Measurements from ENCODE around the gene CHRNA5.
"Not testable (repeated sequence)": the region's sequence is repeated elsewhere in the genome, so short reads cannot be mapped to it uniquely, and the experiment has no call there.

CHRNA5 gene

DNA sequence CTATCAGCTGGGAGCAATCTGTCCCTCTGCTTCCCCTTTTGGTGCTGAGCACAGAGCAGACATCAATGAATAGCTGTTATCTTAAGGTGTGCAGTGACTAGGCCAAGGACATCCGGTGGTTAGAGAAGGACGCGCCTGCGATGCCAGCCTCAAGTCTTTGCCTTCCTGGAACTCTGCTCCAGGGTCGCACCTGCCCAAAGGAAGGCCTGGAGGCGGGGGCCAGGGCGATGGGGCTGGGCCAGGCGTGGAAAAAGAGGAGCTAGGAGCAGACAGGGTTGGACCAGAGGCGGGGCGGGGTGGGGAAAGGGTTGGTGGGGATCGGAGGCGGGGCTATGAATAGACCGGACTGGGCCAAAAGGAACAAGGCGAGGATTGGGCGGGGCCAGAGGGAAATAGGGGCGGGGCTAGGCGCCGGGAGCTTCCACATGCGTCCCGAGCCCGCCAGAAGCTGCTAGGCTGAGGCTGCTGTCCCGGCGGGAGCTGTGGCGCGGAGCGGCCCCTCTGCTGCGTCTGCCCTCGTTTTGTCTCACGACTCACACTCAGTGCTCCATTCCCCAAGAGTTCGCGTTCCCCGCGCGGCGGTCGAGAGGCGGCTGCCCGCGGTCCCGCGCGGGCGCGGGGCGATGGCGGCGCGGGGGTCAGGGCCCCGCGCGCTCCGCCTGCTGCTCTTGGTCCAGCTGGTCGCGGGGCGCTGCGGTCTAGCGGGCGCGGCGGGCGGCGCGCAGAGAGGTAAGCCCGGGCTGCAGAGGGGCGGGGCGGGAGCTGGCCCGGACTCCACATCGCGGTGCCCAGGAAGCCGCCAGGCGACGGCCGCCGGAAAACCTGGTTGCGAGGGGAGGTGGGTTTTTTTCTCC is at the start of gene CHRNA5:
TSS of gene CHRNA5 (plus strand) at position 424 of the 854 bp plus-strand sequence. CDS start at position 624, 200 bp downstream.
- in situ Hi-C loops (cut with MboI; ENCODE audit: low sequenced_read_pairs): no loop called here

DNA sequence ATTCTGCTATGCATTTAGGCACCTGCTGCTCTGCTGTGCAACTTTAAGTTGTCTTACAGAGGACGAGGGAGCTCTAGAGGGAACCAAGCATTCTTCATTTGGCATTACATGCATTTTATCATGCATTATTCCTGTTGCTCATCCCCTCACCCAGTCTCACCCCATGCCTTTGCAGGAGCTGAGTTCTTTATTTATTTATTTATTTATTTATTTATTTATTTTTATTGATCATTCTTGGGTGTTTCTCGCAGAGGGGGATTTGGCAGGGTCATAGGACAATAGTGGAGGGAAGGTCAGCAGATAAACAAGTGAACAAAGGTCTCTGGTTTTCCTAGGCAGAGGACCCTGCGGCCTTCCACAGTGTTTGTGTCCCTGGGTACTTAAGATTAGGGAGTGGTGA is 45.3 kb upstream of the CHRNA5 start:
- in situ Hi-C loops (cut with MboI; ENCODE audit: low sequenced_read_pairs): not testable (repeated sequence)

DNA sequence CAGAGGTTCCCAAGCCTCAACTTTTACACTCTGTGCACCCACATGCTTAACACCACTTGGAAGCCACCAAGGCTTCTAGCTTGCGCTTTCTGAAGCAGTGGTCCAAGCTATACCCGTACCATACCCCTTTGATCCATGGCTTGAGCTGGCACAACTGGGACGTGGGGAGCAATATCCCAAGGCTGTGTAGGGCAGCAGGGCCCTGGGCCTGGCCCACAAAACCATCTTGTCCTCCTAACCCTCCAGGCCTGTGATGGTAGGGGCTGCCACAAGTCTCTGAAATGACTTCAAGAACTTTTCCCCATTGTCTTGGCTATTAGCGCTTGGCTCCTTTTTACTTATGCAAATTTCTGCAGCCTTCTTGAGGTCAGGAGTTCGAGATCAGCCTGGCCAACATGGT is 41.1 kb upstream of the CHRNA5 start:
- in situ Hi-C loops (cut with MboI; ENCODE audit: low sequenced_read_pairs): no loop called here

DNA sequence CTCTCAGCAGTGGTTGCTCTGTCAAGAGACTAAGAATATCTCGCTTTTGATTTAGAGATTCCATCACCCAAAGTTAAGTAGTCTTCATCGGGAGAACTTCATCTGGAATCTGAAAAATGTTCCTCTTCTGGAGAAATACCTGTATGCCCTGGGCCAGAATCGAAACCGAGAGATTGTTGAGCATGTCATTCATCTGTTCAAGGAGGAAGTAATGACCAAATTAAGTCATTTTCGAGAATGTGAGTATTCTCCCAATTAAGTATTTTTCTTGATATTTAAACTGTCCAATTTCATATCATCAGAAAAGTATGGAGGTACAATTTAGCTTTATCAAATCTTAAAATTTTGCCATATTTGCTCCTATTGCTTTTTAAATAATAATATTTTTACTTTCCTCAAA is 38.0 kb upstream of the CHRNA5 start:
- in situ Hi-C loops (cut with MboI; ENCODE audit: low sequenced_read_pairs): no loop called here

DNA sequence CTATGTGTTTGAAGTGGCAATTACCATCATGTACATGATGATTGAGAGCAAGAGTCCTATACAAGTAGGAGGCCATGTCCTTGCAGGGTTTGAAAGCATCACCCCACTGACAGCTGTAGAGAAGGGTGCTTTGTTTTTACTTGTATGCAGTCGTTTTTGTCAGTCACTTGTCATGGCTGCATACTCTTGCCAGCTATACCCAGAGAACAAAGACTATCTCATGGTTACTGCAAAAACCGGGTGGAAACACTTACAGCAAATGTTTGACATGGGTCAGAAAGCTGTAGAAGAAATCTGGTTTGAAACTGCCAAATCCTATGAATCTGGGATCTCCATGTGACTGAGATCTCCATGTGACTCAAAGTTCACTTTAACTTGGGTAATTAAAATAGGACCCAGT is 32.0 kb upstream of the CHRNA5 start:
- in situ Hi-C loops (cut with MboI; ENCODE audit: low sequenced_read_pairs): no loop called here

DNA sequence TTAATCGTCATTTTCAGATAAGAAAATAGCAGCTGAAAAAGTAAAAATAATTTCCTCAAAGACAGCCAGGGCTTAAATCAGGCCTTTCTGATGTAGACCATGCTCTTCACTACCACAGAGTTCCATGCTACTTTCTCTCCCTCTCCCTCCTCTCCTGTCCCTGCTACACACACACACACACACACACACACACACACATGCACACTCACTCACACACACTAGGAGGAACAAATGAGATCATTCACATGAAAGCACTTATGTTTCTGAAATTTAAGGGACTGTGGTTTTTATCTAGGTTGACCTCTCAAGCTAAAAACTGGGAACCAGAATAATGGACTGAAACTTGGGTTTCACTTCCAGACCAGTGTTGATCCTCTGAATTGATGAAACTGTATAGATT is 29.2 kb upstream of the CHRNA5 start:
- in situ Hi-C loops (cut with MboI; ENCODE audit: low sequenced_read_pairs): no loop called here

DNA sequence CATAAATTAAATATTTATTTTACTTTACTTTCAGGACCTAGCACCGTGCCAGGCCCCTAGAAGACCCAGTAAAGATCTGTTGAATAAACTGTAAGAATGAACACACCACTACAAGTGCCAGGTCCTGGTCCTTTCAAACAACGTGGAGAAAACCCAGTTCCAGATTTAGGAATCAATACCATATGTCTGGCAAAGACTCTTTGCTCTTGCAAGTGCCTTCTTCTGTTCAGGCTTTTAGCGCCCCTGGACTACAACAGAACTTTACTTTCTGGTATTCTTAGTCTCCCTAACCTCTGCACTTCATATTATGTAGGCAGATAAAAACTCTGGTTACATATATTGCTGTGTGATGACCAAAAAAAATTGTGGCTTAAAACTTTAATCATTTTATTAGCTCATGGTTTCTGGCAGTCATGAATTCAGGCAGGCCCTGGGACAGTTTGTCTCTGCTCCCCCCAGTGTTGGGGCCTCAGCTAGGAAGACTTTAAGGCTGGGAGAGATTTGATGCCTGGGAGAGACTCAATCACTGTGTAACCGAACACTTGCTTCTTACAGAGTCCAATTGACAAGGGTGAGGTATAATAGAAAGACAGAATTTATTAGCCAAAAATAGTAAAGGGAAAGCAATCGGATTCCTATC is 27.9 kb upstream of the CHRNA5 start:
- in situ Hi-C loops (cut with MboI; ENCODE audit: low sequenced_read_pairs): no loop called here

DNA sequence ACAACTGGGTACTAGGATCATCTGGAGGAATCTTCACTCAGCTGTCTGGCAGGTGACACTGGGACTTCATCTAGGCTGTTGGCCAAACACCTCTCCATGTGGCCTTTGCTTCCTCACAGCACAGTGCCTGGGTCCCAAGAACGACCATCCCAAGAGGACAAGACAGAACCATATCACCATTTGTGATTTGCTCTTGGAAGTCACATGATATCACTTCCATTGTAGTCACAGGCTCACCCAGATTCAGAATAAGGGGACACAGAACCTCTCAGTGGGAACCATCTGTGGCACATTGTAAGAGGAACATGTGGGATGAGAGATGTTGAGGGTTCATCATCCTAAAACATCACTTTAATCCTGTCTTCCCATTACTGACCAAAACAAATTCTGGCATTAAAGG is 27.0 kb upstream of the CHRNA5 start:
- in situ Hi-C loops (cut with MboI; ENCODE audit: low sequenced_read_pairs): no loop called here

DNA sequence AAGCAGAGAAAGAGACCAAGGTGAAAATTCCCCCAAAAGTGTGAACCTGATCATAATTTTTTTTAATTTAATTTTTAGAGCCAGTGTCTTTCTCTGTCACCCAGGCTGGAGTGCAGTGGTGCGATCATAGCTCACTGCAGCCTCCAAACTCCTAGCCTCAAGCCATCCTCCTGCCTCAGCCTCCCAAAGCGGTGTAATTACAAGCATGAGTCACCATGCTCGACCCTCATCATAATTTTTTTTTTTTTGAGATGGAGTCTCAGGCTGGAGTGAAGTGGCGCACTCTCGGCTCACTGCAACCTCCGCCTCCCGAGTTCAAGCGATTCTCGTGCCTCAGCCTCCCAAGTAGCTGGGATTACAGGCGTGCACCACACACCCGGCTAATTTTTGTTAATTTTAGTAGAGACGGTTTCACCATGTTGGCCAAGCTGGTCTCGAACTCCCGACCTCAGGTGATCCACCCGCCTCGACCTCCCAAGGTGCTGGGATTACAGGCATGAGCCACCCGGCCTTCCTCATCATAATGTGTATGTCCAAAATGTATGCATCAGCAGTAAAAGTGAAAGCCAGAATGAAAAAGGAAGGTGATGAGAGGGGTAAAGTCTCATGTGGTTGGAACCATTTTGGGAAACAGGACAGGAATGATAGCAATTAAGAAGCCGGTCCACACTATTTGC is 25.7 kb upstream of the CHRNA5 start:
- in situ Hi-C loops (cut with MboI; ENCODE audit: low sequenced_read_pairs): not testable (repeated sequence)

DNA sequence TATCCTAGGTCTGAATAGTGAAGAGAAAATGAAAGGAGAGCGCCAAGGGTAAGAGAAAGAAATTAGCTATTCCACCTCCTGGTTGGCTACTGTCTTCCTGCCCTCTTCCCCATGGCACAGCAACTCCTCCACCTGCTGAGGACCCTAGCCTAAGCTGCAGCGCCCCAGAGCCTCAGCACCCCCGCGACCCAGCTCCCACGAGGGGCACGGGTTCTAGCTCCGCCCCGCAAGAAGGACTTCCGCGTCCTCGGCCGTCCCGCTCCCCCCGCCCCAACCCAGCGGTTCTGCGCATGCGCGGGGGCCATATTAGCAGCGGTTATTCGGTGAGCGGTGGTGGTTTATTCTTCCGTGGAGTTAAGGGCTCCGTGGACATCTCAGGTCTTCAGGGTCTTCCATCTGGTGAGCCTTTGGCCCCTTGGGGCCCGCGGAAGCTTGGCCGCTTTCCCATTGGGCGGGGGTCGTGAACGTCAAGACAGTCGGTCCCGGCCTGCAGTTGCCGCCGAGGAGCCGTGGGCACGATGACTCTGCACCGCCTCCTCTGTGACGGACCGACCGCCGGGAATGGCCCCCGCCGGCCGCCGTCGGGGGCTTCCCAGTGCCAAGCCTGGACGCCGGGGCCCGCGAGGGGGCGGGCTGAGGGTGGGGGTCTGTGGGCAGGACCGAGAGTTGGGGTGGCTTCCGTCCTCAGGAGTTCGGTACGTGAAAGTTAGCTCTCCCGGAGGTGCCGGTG is 25.0 kb upstream of the CHRNA5 start, which contains the start of gene PSMA4:
TSS of gene PSMA4 (plus strand) at position 304 of the 730 bp plus-strand sequence. CDS start 1,484 bp downstream, outside the sequence.
- in situ Hi-C loops (cut with MboI; ENCODE audit: low sequenced_read_pairs): no loop called here

DNA sequence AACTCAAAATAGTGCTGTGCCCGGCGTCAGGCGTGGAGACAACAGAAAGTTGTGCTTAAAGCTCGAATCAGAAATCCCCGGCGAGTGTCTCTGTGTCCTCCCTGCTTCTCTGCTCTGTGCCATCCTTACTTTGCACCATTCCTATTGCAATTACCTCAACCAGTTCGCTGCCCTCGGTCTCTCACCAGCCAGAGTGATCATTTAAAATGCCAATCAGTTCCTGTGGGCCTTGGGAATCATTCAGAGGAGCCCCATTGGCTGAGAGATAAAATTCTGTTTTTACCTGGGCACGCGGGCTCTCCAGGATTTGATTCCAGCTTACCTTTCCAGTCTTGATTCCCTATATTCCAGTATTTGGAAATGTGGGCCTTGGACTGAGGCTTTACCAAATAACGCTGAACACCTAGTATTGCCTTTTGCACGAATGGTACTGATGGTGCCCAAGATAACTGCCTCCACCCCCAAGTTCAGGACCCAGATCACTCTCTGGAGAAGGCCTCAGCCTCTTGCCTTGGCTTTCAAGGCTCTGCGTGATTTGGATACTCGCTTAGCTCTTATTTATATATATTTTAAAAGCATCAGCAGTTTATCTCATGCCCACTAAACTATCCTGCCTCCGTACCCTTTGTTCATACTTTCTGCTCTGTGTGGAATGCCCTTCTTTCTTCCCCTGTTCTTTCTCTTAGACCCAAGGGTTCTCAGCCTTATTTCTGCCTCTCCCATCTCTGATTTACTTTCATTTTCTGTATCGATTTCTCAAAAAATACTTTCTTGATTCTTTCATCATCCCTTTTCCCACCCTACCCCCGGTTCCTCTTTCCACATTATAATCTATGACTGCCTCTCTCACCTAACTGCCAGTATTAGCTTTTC is 24.2 kb upstream of the CHRNA5 start:
- in situ Hi-C loops (cut with MboI; ENCODE audit: low sequenced_read_pairs): no loop called here

DNA sequence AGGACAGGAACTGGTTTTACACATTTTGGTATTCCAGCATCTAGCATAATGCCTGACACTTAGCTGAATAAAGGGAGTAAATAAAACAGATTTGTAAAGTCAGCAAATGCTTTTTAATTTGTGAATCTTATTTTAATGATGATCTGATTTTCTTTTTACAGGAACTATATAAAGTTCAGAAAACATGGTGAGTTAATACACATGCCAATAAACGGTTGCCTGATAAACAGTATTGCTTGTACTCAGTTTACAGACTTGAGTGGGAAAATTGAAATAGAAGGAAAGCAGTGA is 23.6 kb upstream of the CHRNA5 start:
- in situ Hi-C loops (cut with MboI; ENCODE audit: low sequenced_read_pairs): no loop called here

DNA sequence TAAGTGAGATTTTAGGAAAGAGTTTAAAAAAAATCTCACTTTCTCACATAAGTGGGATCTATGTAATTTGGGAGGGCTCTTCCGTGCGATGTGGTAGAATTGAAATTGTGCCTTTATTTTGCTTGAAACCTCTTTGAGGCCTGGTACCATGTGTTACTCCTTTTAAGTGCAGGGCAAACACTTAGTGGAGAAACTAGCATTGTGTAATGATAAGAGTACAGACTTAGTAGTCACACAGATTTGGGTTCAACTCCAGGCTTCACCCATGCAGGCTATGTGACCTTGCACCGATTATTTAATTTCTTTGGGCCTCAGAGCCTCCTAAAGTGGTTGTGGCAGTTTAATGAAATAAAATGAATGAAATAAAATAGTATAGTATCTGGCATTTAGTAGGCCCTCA is 22.7 kb upstream of the CHRNA5 start:
- in situ Hi-C loops (cut with MboI; ENCODE audit: low sequenced_read_pairs): no loop called here

DNA sequence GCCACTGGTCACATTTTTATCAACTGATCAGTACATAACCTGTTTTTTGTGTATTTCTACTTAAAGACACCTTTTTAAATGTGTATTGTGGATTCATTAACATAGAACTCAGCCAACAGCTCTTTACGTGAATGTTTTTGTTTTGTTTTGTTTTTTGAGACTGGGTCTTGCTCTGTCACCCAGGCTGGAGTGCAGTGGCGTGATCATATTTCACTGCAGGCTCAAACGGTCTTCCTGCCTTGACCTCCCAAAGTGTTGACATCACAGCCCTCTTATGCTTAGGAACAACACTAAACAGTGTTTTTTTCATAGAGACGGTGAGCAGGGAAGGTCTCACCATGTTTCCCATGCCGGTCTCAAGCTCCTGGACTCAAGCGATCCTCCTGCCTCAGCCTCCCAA is 15.1 kb upstream of the CHRNA5 start:
- in situ Hi-C loops (cut with MboI; ENCODE audit: low sequenced_read_pairs): no loop called here

DNA sequence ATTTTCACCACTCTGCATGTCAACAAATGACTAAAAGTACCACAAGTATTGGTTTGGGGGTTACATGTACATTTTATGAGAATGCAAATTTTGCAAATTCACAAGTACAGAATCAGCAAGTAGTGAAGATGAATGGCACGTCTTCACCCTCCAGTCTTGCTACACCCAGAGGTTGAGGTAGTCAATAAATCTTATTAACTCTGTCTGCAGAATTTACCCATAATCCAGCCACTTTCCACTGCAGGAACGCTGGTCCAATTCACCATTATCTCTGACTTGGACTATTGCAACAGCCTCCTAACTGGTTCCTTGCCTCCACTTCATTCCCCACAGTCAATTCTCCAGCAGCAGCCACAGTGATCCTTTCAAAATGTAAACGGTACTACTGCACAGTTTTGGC is 14.5 kb upstream of the CHRNA5 start:
- in situ Hi-C loops (cut with MboI; ENCODE audit: low sequenced_read_pairs): no loop called here

DNA sequence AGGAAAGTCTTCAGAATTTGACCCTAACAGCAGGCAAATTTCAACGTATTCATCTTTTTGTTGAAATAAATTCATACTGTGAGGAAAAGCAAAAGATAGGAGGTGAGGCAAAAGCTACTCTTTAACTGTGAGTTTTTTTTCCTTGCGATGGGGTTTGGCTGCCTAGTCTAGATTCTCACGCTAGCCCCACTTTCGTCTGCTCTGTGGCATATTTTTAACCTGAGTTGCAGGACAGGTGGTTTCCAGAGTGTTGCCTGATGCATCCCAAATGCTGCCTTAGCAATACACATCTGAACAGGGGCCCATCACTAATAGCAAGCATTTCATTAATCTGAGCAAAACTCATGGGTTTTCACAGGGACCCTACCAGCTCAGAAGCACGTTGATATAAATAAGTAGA is 13.4 kb upstream of the CHRNA5 start:
- in situ Hi-C loops (cut with MboI; ENCODE audit: low sequenced_read_pairs): no loop called here

DNA sequence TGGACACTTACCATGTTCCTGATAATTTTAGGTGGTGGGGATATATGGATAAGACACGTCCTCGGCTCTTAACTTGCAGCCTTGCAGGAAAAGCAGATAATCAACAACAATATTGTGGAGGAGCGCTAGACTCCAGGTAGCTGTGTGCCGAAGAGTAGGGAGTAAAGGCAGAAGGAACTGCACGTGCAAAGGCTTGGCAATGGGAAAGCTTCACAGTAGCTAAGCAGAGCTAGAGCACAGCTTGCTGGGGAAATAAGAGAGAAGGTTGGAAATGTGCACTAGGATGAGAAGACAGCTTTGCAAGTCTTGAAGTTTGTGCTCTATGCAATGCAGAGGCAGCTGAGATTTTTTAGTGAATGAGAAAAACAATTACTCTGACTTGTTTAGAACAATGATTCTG is 12.7 kb upstream of the CHRNA5 start:
- in situ Hi-C loops (cut with MboI; ENCODE audit: low sequenced_read_pairs): no loop called here

DNA sequence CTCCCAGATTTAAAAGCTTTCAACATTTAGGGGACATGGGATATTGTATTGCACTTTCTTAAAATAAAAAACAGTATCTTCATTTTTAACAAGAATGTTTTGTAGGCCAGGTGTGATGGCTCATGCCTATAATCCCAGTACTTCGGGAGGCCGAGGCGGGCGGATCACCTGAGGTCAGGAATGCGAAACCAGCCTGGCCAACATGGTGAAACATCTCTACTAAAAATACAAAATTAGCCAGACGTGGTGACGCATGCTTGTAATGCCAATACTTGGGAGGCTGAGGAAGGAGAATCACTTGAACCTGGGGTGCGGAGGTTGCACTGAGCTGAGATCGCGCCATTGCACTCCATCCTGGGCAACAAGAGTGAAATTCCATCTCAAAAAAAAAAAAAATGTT is 5.1 kb upstream of the CHRNA5 start:
- in situ Hi-C loops (cut with MboI; ENCODE audit: low sequenced_read_pairs): not testable (repeated sequence)

DNA sequence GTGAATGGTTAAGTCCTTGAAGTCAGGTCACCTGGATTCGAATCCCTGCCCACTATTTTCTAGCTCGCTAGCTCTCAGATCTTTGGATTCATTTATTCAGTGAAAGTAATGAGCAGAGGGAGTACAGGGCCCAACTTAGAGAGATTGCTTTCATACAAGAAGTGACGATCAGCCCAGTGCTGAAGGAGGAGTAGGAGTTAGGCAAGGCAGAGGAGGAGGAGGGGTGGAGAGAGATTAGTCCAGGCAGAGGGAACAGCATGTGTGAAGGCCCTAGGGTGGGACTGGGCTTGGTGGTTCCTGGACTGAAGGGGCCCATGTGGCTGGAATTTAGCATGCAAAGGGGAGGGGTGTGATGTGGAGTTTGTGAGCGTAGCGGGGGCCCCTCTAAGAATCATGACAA is 3.8 kb upstream of the CHRNA5 start:
- in situ Hi-C loops (cut with MboI; ENCODE audit: low sequenced_read_pairs): no loop called here

DNA sequence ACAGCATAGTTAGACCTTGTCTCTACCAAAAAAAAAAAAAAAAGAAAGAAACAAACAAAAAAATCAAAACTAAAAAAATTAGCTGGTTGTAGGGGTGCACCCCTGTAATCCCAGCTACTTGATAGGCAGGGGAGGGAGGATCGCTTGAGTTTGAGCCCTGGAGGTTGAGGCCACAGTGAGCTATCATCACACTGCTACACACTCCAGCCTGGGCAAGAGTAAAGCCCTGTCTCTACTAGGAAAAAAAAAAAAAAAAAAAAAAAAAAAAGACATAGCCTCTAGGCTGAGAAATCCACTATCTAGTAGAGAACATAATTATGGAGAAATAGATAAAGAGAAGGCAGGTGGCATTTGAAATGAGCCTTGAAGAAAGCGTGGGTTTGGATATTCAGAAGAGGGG is 2.2 kb upstream of the CHRNA5 start:
- in situ Hi-C loops (cut with MboI; ENCODE audit: low sequenced_read_pairs): no loop called here

DNA sequence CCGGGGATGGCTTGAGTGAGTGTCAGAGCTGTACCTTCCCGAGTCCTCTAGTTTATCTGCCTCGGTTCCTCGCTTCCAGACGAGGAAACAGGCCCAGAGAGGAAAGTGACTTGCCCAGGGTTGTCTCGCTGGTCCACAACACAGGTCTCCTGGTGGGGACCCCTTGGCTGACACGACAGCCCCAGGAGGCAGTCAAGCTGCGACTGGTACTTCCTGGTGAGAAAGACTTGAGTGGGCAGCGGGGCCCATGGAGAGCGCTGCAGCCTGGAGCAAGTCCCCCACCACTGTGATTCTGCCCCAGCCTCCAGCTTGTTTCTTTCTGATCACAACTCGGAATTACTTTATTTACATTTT is 600 bp upstream of the CHRNA5 start:
- in situ Hi-C loops (cut with MboI; ENCODE audit: low sequenced_read_pairs): no loop called here

Data from HL-60/S4 treated with phorbol 12-myristate 13-acetate at 8.2 ng/mL for 4 days and 3 days (cell line).